ENCODE results near the gene TUBE1. TPM values are rescaled to one million over a fixed set of nuclear protein-coding genes. Genes with fewer than 3 reads are reported as not detected.

Gene TUBE1
- total and polyA plus RNA-seq, 2 donors = 19.5 to 80.2 TPM

- Histone ChIP-seq H3K36me3 (ENCODE audit: insufficient read depth) (no peaks in the 10 kb centered on the region), H3K4me1 (ENCODE audit: insufficient read depth) (no peaks in the 10 kb centered on the region), H3K27ac (ENCODE audit: low read depth) (no peak overlapping the region), H3K4me3 (ENCODE audit: low read depth, low read length) (no peak overlapping the region)
- DNase-seq (ENCODE audit: extremely low spot score) = no peak
These were observed 64.5 kb downstream of the TUBE1 start for GRCh38 chr6:112022749-112023148.

GRCh38 chr6:112021691-112022310 lies 65.5 kb downstream of the TUBE1 start:
- no peaks in the 10 kb centered on the region for H3K36me3 ChIP-seq (ENCODE audit: insufficient read depth)
- WGBS = 68% methylated on average over 6 of the region's 6 CpGs

More at GRCh38 chr6:112021691-112022310, 65.5 kb downstream of the TUBE1 start:
- no peak overlapping the region for H3K4me3 ChIP-seq (ENCODE audit: low read depth, low read length)
- DNase-seq (ENCODE audit: extremely low spot score) = no peak
- no peak overlapping the region for H3K27ac ChIP-seq (ENCODE audit: low read depth)
- no peaks in the 10 kb centered on the region for H3K4me1 ChIP-seq (ENCODE audit: insufficient read depth)

Other genes starting within 250 kb of the TUBE1 start
- gene FYN, start 214.0 kb downstream of the TUBE1 start, total RNA-seq = 201 TPM
- 91.5 TPM for gene FYN, start 214.0 kb downstream of the TUBE1 start, polyA plus RNA-seq
- gene CCN6, start 33.4 kb downstream of the TUBE1 start, total RNA-seq = not detected
- gene CCN6, start 33.4 kb downstream of the TUBE1 start, polyA plus RNA-seq = not detected
- 27.8 TPM for gene FAM229B, start 109 bp upstream of the TUBE1 start, total RNA-seq
- 25.8 TPM for gene FAM229B, start 109 bp upstream of the TUBE1 start, polyA plus RNA-seq
- gene LAMA4, start 167.1 kb upstream of the TUBE1 start, total RNA-seq = 426 TPM
- gene LAMA4, start 167.1 kb upstream of the TUBE1 start, polyA plus RNA-seq = 101 TPM